ENCODE measurements around the gene RALGDS. TPM values are rescaled to one million over a fixed set of nuclear protein-coding genes. Genes with fewer than 3 reads are reported as not detected.

Gene RALGDS
- total RNA-seq, 1 experiment from 2014 or later: 22.9 TPM

GRCh38 chr9:133131506-133131905 lies 10.5 kb upstream of the RALGDS start:
- Mint-ChIP-seq H3K4me3 (no peak overlapping the region), H3K27me3 (ENCODE audit: low read depth) (no peaks in the 10 kb centered on the region; the same call in 1 of the 2 replicates), H3K9me3 (no peaks in the 10 kb centered on the region), H3K27ac (no peak overlapping the region), H3K36me3 (no peaks in the 10 kb centered on the region), H3K4me1 (peaks cover 7% of the 10 kb centered on the region; the same call in 1 of the 2 replicates)
- TF ChIP-seq E2F5 (CRISPR knock-in tag; IDR thresholded peaks at IDR 0.05) (no peak), ZMAT4 (CRISPR knock-in tag; IDR thresholded peaks at IDR 0.05) (no peak), ZNF121 (CRISPR knock-in tag; IDR thresholded peaks at IDR 0.05) (no peak), SMAD4 (CRISPR knock-in tag; IDR thresholded peaks at IDR 0.05) (no peak), E2F4 (CRISPR knock-in tag; IDR thresholded peaks at IDR 0.05; ENCODE audit: borderline replicate concordance, low read depth) (no peak), PRDM15 (CRISPR knock-in tag; IDR thresholded peaks at IDR 0.05) (no peak), ATF2 (CRISPR knock-in tag; IDR thresholded peaks at IDR 0.05; ENCODE audit: borderline replicate concordance, low read depth) (no peak), CREM (CRISPR knock-in tag; IDR thresholded peaks at IDR 0.05) (no peak), ZBTB43 (CRISPR knock-in tag; IDR thresholded peaks at IDR 0.05) (no peak), USF1 (CRISPR knock-in tag; IDR thresholded peaks at IDR 0.05) (no peak), SMAD3 (CRISPR knock-in tag; IDR thresholded peaks at IDR 0.05; ENCODE audit: borderline replicate concordance) (no peak), EMX1 (CRISPR knock-in tag; IDR thresholded peaks at IDR 0.05) (no peak), E2F1 (CRISPR knock-in tag; IDR thresholded peaks at IDR 0.05) (no peak), MLX (CRISPR knock-in tag; IDR thresholded peaks at IDR 0.05) (no peak)
- ATAC-seq: no peak
- ChIA-PET CTCF (interaction anchor here (1.0 to 1.5 kb wide), 2 partner anchors 13 to 16 kb away, joined by 4 to 7 read pairs; no protein-coding TSS in a partner anchor), POLR2A (no interaction called here)
- no peak for DNase-seq (ENCODE audit: low spot score)

Measured in WTC11 (cell line).